ENCODE measurements around the gene NSUN2. TPM values are rescaled to one million over a fixed set of nuclear protein-coding genes. Genes with fewer than 3 reads are reported as not detected.

NSUN2 gene
- total and polyA plus RNA-seq, 2 of the 4 experiments (the other 2 are of a cell fraction): 51.1 to 61.1 TPM

DNA sequence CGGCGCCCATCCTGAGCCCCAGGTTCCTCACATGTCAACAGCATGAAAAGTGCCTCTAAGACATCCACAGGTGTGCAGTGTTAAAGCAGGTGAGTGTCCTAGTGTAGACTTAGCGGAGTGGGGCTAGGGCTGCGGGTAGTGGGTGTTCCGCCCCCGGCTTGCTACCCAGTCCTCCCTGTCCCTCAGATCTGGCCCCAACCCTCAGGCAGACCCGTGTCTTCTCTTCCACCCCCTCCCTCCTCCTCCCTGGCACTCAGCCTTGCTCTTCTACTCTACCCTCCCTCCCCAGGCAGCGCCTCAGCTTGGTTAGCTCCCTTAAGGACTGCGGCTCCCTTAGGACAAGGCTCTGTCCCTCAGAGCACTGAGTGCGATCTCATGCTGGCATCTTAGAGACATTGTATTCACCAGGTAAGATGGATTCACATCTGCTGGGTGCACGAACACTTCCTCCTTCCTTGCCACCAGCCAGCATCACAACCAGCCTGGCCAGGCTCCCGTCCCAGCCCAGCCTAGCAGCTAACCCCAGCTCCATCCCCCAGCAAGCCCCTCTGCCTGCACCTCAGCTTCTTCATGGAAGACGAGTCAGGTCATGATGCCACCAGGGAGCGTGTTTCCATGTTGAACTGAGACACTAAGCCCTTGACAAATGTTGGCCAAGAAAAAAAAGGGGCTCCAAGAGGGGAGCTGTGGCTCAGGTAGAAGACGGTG, 46.8 kb downstream of the NSUN2 start:
- Histone ChIP-seq H2BK5ac (ENCODE audit: low read depth, low read length, poor library complexity, severe bottlenecking) (no peak overlapping the region), H3K23ac (ENCODE audit: low read depth, low read length) (no peak overlapping the region), H3K4ac (ENCODE audit: low read depth, low read length) (no peak overlapping the region), H4K5ac (ENCODE audit: low read depth, low read length) (no peak overlapping the region), H3K9me3 (ENCODE audit: control insufficient read depth, insufficient read depth, low read length) (no peaks in the 10 kb centered on the region), H3K27ac (ENCODE audit: insufficient read depth, low read length) (no peak overlapping the region), H3K14ac (replicated peaks; ENCODE audit: low read depth, low read length) (no peak overlapping the region), H4K91ac (ENCODE audit: insufficient read depth, low read depth, low read length) (no peak overlapping the region), H3K56ac (ENCODE audit: extremely low read depth, insufficient read depth, low read length) (no peak overlapping the region), H2BK20ac (ENCODE audit: low read depth, low read length) (no peak overlapping the region), H2AFZ (replicated peaks; ENCODE audit: low read length, poor library complexity) (peak overlapping the region; percentile 11), H2BK120ac (ENCODE audit: low read depth, low read length) (no peak overlapping the region), H3K9me1 (ENCODE audit: insufficient read depth, low read length) (no peaks in the 10 kb centered on the region), H3K36me3 (ENCODE audit: control insufficient read depth, insufficient read depth, low read length) (no peaks in the 10 kb centered on the region), H3K18ac (ENCODE audit: low read depth, low read length) (no peak overlapping the region), H2AK5ac (ENCODE audit: low read depth, low read length) (no peak overlapping the region), H3K27me3 (ENCODE audit: control insufficient read depth, insufficient read depth, low read length) (peaks cover 39% of the 10 kb centered on the region), H4K20me1 (ENCODE audit: insufficient read depth, low read length) (no peaks in the 10 kb centered on the region), H3K9ac (ENCODE audit: low read depth, low read length) (no peak overlapping the region), H3K4me3 (ENCODE audit: insufficient read depth, low read depth, low read length) (no peak overlapping the region), H4K8ac (ENCODE audit: low read depth in 2 of 2, low read length in 2 of 2) (no peak overlapping the region), H2BK15ac (ENCODE audit: low read depth, low read length) (no peak overlapping the region), H2AK9ac (replicated peaks; ENCODE audit: low read depth, low read length, poor library complexity) (no peak overlapping the region), H3K79me1 (ENCODE audit: low read depth in 1 of 2, low read length in 2 of 2) (no peaks in the 10 kb centered on the region), H3K4me1 (ENCODE audit: control insufficient read depth, insufficient read depth, low read length) (peaks cover 5% of the 10 kb centered on the region; the same call in 1 of the 2 replicates), H3K4me2 (ENCODE audit: low read depth, low read length) (no peak overlapping the region)
- dilution Hi-C loops (cut with HindIII; ENCODE audit: low sequenced_read_pairs, unreplicated experiment) (no loop called here), in situ Hi-C loops (cut with MboI; ENCODE audit: low sequenced_read_pairs) (no loop called here), intact Hi-C loops (cut with micrococcal nuclease) (no loop called here)
- ChIA-PET CTCF (no interaction called here), POLR2A (ENCODE audit: unreplicated experiment) (no interaction called here)
- ATAC-seq (ENCODE audit: low read depth): no peak
- no TSS peak for BruUV-seq (replicated peaks)
- no peak for DNase-seq
- TF ChIP-seq BHLHE40 (IDR thresholded peaks at IDR 0.05; ENCODE audit: low read depth, low read length) (no peak), RFX5 (IDR thresholded peaks at IDR 0.05; ENCODE audit: low read depth, low read length) (no peak), CEBPB (IDR thresholded peaks at IDR 0.05; ENCODE audit: low read depth, low read length) (no peak), RAD21 (IDR thresholded peaks at IDR 0.05; ENCODE audit: low read length) (no peak), NFE2L2 (IDR thresholded peaks at IDR 0.05; ENCODE audit: low read depth, low read length) (no peak), MXI1 (IDR thresholded peaks at IDR 0.05; ENCODE audit: borderline replicate concordance, low read depth, low read length) (no peak), FOS (IDR thresholded peaks at IDR 0.05; ENCODE audit: low read depth, low read length) (no peak)
- 65% methylated on average over 4 of the region's 15 CpGs; no CpG with 5 or more reads in 1 of the 2 experiments for WGBS, 2 experiments (ENCODE audit: extremely low coverage in 2 of 2, insufficient read length in 1 of 2)
